Smooth muscle cell (in vitro differentiated cells): ENCODE results near the gene PSMA3. TPM values are rescaled to one million over a fixed set of nuclear protein-coding genes. Genes with fewer than 3 reads are reported as not detected.
A peak's percentile ranks its signal among the peaks of the same experiment; 100 is the strongest.

Source experiments
- DNase-seq: peaks from one replicate; lab custom pipeline; 2025; ENCODE audit not compliant: unreplicated experiment; lab: John Stamatoyannopoulos, UW
- H2AFZ ChIP-seq: fragments of 200-600 bp; sonication (generic); 2 replicates; pipeline ENCODE4 v1.6.0; 2016; ENCODE audit warnings: antibody characterized with exemption, low read depth, mild to moderate bottlenecking
- H3F3A ChIP-seq: fragments of 200-600 bp; sonication (generic); 2 replicates; pipeline ENCODE4 v1.6.0; 2017; ENCODE audit warnings: antibody characterized with exemption, low read depth
- H3K27ac ChIP-seq: fragments of 200-600 bp; sonication (generic); 2 replicates; pipeline ENCODE4 v1.5.1; 2016; ENCODE audit warnings: low read depth, mild to moderate bottlenecking
- H3K27me3 ChIP-seq: fragments of 200-600 bp; sonication (generic); 2 replicates; pipeline ENCODE4 v1.6.1; 2016; ENCODE audit warnings: low read depth, mild to moderate bottlenecking
- H3K36me3 ChIP-seq: fragments of 200-600 bp; sonication (generic); 2 replicates; pipeline ENCODE4 v1.5.1; 2016; ENCODE audit warnings: low read depth
- H3K4me1 ChIP-seq: fragments of 200-600 bp; sonication (generic); 2 replicates; pipeline ENCODE4 v1.5.1; 2016; ENCODE audit warnings: low read depth
- H3K4me2 ChIP-seq: fragments of 200-600 bp; sonication (generic); 2 replicates; pipeline ENCODE4 v1.6.0; 2016; ENCODE audit warnings: mild to moderate bottlenecking
- H3K4me3 ChIP-seq: fragments of 200-600 bp; sonication (generic); 2 replicates; pipeline ENCODE4 v1.5.1; 2016; ENCODE audit warnings: mild to moderate bottlenecking
- H3K79me2 ChIP-seq: fragments of 200-600 bp; sonication (generic); 2 replicates; pipeline ENCODE4 v1.6.0; 2016; ENCODE audit warnings: low read depth, mild to moderate bottlenecking
- H3K9ac ChIP-seq: fragments of 200-600 bp; sonication (generic); 2 replicates; pipeline ENCODE4 v1.6.0; 2016; ENCODE audit warnings: low read depth
- H3K9me3 ChIP-seq: fragments of 200-600 bp; sonication (generic); replicated peaks from 2 replicates; pipeline ENCODE4 v1.5.1; 2016; ENCODE audit warnings: low read depth
- H4K20me1 ChIP-seq: fragments of 200-600 bp; sonication (generic); 2 replicates; pipeline ENCODE4 v1.6.0; 2016; ENCODE audit warnings: low read depth
- WGBS: methylation state at CpG from one replicate; pipeline ENCODE4 v1.1.7; 2016; ENCODE audit warnings: low lambda C conversion rate; 5-methylcytosine and 5-hydroxymethylcytosine counted together
- polyA plus RNA-seq: library from polyadenylated mRNA; unstranded; fragments of >200 nt; fragmentation: Nextera tagmentation; extraction: Ambion mirVana; gene quantifications from 2 replicates; pipeline ENCODE4 v1.2.1, GENCODE V29; 2016
- total RNA-seq: library from RNA; depleted of rRNA; stranded (reverse); fragments of >200 nt; gene quantifications from 2 replicates; pipeline ENCODE4 v1.2.3, GENCODE V29; 2014
- TF ChIP-seq, protein P1 (sequence below): fragments of 200-600 bp; sonication (generic); IDR thresholded peaks from 2 replicates; pipeline ENCODE4 v1.5.1; 2017; ENCODE audit warnings: borderline replicate concordance, mild to moderate bottlenecking, antibody characterized with exemption; ENCODE audit not compliant: insufficient read depth, poor library complexity, severe bottlenecking

PSMA3 gene
- total and polyA plus RNA-seq, 2 experiments from 2014 or later: 133 to 189 TPM

DNA sequence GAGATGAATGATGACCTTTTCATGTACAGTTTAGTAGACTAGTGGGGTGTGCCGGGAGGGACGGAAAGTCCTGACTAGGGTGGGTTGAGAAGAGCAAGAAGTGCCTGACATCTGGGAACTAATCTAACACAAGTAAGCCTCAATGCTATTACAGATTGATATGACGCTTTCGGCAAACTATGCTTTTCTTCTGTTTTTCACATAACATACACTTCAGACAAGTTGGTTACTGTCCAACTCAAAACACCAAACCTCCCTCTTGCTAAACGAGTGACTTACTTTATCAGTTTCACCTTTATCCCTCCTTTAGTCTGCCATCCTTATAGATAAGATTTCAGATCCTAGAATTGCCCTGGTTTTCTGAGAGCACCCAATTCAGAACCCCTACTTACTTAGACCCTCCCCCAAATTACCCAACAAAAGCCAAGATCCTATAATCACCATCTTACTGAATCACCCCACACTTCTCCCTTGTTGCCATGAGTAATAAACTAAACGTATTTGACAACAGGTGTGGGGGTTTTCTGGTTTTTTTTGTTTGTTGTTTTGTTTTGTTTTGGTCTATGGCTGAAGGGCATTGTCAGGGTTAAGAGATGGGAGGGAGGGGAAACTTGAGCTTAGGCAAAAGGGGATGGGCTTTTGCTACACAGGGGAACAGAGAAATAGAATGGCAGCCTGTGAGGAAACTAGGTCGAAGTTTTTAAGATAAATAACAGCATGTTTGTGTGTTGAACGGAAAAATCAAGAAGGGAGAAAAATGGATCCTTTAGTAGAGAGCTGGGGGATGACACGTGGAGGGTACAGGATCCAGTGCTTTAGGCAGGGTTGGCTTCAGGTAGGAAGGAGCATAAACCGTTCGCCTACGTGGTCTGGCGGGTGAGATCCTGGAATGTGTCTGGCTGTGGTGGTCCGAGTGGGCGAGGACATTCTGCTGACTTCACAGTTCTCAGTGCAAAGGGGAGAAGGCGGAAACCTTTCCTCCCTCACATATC lies 6.1 kb upstream of the PSMA3 start:
- Histone ChIP-seq H3K79me2 (no peaks in the 10 kb centered on the region), H3K36me3 (no peaks in the 10 kb centered on the region), H4K20me1 (no peaks in the 10 kb centered on the region), H2AFZ (peak overlapping the region; percentile 51), H3K4me3 (peak overlapping the region; percentile 91), H3K27ac (peak overlapping the region; percentile 81), H3K4me1 (peaks cover 8% of the 10 kb centered on the region), H3K4me2 (peak overlapping the region; percentile 87), H3K9me3 (no peaks in the 10 kb centered on the region), H3K27me3 (no peaks in the 10 kb centered on the region), H3K9ac (peak overlapping the region; percentile 68), H3F3A (peaks cover 20% of the 10 kb centered on the region)
- WGBS: 44% methylated on average over 16 of the region's 16 CpGs
- no peak for DNase-seq
- TF ChIP-seq, protein P1, sequence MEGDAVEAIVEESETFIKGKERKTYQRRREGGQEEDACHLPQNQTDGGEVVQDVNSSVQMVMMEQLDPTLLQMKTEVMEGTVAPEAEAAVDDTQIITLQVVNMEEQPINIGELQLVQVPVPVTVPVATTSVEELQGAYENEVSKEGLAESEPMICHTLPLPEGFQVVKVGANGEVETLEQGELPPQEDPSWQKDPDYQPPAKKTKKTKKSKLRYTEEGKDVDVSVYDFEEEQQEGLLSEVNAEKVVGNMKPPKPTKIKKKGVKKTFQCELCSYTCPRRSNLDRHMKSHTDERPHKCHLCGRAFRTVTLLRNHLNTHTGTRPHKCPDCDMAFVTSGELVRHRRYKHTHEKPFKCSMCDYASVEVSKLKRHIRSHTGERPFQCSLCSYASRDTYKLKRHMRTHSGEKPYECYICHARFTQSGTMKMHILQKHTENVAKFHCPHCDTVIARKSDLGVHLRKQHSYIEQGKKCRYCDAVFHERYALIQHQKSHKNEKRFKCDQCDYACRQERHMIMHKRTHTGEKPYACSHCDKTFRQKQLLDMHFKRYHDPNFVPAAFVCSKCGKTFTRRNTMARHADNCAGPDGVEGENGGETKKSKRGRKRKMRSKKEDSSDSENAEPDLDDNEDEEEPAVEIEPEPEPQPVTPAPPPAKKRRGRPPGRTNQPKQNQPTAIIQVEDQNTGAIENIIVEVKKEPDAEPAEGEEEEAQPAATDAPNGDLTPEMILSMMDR: no peak

DNA sequence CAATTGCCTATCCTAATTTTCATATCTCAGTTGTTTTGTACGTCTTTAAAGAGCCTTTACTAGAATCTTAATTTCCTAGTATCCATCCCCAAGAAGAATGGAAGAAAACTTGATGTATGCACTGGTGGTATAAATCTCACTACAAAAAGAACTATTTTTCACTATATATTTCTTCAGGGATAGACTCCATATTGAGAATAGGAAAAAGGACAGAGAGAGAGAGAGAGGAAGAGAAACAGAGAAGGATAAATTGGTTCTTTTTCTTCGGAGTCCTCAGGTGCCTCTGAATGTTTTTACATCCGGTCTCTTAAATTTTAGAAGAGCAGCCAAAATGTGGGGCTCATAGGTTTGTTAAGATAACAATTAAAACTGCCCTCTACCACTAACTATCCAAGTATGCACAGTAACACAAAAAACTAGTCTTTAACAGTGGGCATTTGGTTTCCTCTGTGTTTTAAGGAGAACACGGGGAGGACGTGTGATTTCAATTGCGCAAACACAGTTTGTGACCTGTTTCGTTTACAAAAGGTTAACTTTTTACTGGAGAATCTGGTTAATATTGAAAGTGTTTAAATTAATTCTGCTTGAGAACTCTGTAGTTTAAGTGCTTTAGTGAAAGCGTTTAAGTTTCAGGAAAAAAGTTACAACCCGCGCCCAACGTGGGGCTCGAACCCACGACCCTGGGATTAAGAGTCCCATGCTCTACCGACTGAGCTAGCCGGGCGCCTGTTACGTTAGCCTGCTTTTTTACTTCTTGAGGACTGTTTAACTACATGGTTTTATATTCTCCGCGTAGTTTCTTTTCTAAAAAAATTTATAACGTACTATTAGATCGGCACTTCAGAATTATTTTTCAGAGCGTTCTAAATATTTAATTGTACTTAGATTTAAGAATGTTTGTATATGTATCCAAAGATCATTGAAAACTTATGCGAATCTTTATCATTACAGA lies 5.1 kb upstream of the PSMA3 start:
- Histone ChIP-seq H3K79me2 (no peaks in the 10 kb centered on the region), H3K4me3 (peak overlapping the region; percentile 91), H3K4me2 (peak overlapping the region; percentile 87), H4K20me1 (no peaks in the 10 kb centered on the region), H3K36me3 (no peaks in the 10 kb centered on the region), H3F3A (peaks cover 28% of the 10 kb centered on the region), H2AFZ (peak overlapping the region; percentile 98), H3K27ac (peak overlapping the region; percentile 81), H3K27me3 (no peaks in the 10 kb centered on the region), H3K9me3 (no peaks in the 10 kb centered on the region), H3K4me1 (peaks cover 8% of the 10 kb centered on the region), H3K9ac (peak overlapping the region; percentile 86)
- TF ChIP-seq, protein P1: no peak
- 14% methylated on average over 23 of the region's 23 CpGs for WGBS
- peak; percentile 27 for DNase-seq

DNA sequence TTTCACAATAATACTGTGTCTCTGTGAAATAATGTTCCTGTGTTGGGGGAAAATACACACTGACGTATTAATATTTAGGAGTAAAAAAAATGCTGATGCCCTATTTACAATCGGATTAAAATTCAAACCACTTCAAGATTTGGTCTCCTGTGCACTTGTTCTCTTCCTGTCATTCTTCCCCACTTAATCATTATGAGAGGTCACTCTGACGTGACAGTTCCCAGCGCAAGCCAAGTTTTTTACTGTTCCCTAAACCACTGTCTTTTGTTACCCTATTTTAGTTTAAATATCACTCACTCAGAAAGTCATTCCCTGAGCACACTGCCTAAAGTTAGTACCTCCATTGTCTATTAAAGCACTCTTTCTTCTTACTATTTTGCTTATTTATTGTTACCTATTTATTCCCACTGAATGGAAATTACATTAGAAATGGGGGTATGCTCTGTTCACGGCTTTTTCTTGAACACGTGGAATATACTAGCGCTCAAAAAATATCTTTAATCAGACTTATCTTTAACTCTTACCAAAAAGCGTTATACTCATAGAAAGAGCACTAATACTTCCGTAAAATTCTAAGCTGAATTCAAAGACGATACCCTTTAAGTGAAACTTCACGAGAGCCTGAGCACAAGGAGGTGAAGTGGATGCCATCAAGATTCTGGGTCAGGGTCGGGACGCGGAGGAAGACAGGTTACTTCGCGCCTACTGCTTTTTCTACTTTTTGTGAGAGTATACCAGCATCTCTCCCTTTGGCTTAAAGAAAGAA lies 670 bp upstream of the PSMA3 start:
- H3K79me2 ChIP-seq: peaks cover 38% of the 10 kb centered on the region
- peak overlapping the region; percentile 80 for H3K27ac ChIP-seq
- peak overlapping the region; percentile 85 for H2AFZ ChIP-seq
- H3F3A ChIP-seq: peaks cover 20% of the 10 kb centered on the region
- H3K27me3 ChIP-seq: no peaks in the 10 kb centered on the region
- DNase-seq: no peak
- TF ChIP-seq, protein P1: no peak
- H3K4me3 ChIP-seq: peak overlapping the region; percentile 88
- no peaks in the 10 kb centered on the region for H3K9me3 ChIP-seq
- H3K36me3 ChIP-seq: no peaks in the 10 kb centered on the region
- H4K20me1 ChIP-seq: peaks cover 35% of the 10 kb centered on the region
- 8% methylated on average over 16 of the region's 16 CpGs for WGBS
- peak overlapping the region; percentile 67 for H3K9ac ChIP-seq
- peaks cover 19% of the 10 kb centered on the region for H3K4me1 ChIP-seq
- peak overlapping the region; percentile 89 for H3K4me2 ChIP-seq
